Fibroblast of lung (primary cell): Measurements from ENCODE around the gene RTKN2.

Source experiments
- EZH2 ChIP-seq: IDR thresholded peaks from 2 replicates; pipeline ENCODE4 v1.5.1; 2012; ENCODE audit warnings: low read length, control low read depth, mild to moderate bottlenecking; ENCODE audit errors: missing control alignments
- TF ChIP-seq, protein P1 (sequence below), 2 donors: IDR thresholded peaks in 1 of 2; conservative IDR thresholded peaks in 1 of 2; 1 replicate in 1 of 2; 2 replicates in 1 of 2; pipeline ENCODE4 v1.5.1; 2011 to 2012; ENCODE audit warnings: low read length in 2 of 2, control low read depth in 1 of 2, inconsistent platforms in 1 of 2, low read depth in 1 of 2, mild to moderate bottlenecking in 1 of 2

DNA sequence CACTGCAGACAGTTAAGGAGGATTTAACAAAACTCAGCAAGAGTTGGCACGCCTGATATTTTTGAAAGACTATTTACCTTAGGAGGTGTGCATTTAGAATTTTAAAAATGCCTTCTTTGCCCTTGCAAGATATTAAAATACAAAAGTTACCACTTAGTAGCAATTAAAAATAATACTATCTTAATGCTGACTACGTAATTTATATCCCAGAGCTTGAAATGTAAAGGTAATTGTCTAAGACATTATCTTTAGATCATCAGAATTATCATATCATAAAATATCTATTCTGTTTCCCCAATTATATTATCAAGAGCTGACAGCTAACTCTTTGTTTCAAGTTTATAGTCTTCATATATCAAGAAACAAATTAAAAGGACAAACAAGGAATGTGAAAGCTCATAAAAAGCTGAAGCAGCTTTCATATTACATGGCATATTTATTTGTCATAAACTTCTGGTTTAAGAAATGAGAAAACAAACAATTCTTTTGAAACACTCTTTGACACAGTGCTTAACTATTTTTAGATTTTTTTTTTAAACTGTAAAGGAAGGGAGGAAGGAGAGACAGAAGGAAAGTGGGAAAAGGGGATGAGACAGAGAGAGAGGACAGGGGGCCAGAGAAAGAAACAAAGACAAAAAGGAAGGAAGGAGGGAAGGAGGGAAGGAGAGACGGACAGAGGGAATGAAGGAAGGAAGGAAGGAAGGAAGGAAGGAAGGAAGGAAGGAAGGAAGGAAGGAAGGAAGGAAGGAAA is 73.5 kb downstream of the RTKN2 start:
- TF ChIP-seq, protein P1, sequence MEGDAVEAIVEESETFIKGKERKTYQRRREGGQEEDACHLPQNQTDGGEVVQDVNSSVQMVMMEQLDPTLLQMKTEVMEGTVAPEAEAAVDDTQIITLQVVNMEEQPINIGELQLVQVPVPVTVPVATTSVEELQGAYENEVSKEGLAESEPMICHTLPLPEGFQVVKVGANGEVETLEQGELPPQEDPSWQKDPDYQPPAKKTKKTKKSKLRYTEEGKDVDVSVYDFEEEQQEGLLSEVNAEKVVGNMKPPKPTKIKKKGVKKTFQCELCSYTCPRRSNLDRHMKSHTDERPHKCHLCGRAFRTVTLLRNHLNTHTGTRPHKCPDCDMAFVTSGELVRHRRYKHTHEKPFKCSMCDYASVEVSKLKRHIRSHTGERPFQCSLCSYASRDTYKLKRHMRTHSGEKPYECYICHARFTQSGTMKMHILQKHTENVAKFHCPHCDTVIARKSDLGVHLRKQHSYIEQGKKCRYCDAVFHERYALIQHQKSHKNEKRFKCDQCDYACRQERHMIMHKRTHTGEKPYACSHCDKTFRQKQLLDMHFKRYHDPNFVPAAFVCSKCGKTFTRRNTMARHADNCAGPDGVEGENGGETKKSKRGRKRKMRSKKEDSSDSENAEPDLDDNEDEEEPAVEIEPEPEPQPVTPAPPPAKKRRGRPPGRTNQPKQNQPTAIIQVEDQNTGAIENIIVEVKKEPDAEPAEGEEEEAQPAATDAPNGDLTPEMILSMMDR (conservative IDR thresholded peaks at IDR 0.05 in 1 of 2, IDR thresholded peaks at IDR 0.05 in 1 of 2; ENCODE audit: low read depth in 1 of 2, low read length in 2 of 2): no peak
- no peak for TF ChIP-seq EZH2
